ENCODE results near the gene PLEKHG4B.
"Not testable (repeated sequence)": the region's sequence is repeated elsewhere in the genome, so short reads cannot be mapped to it uniquely, and the experiment has no call there.

Gene PLEKHG4B

GRCh38 chr5:70440-70839 lies 21.5 kb upstream of the PLEKHG4B start:
- ChIA-PET POLR2A (no interaction called here), CTCF (interaction anchor here (1.4 kb wide), 1 partner anchor 10 kb away, joined by 3 read pairs; no protein-coding TSS in a partner anchor)
- no peak for TF ChIP-seq CTCF (IDR thresholded peaks at IDR 0.05; ENCODE audit: control extremely low read depth, extremely low read depth, low read depth, missing control alignments)
- no peak for DNase-seq (ENCODE audit: extremely low spot score)

- CTCF ChIA-PET, POLR2A ChIA-PET: not testable (repeated sequence)
Measured at GRCh38 chr5:72316-73180, 19.4 kb upstream of the PLEKHG4B start.

GRCh38 chr5:73181-73447 lies 18.9 kb upstream of the PLEKHG4B start:
- DNase-seq (ENCODE audit: extremely low spot score); POLR2A ChIA-PET; CTCF ChIA-PET: not testable (repeated sequence)

More at GRCh38 chr5:72316-73180, 19.4 kb upstream of the PLEKHG4B start:
- DNase-seq (ENCODE audit: extremely low spot score): not testable (repeated sequence)

- TF ChIP-seq CTCF (IDR thresholded peaks at IDR 0.05; ENCODE audit: control extremely low read depth, extremely low read depth, low read depth, missing control alignments): no peak
- POLR2A ChIA-PET: no interaction called here
- peak; percentile 12 for DNase-seq (ENCODE audit: extremely low spot score)
- CTCF ChIA-PET: no interaction called here
Measured at GRCh38 chr5:73768-74502, 18.0 kb upstream of the PLEKHG4B start.

GRCh38 chr5:74503-75109 lies 17.4 kb upstream of the PLEKHG4B start:
- DNase-seq (ENCODE audit: extremely low spot score): peak; percentile 7
- ChIA-PET CTCF (no interaction called here), POLR2A (no interaction called here)
- no peak for TF ChIP-seq CTCF (IDR thresholded peaks at IDR 0.05; ENCODE audit: control extremely low read depth, extremely low read depth, low read depth, missing control alignments)

- no peak for TF ChIP-seq CTCF (IDR thresholded peaks at IDR 0.05; ENCODE audit: control extremely low read depth, extremely low read depth, low read depth, missing control alignments)
- ChIA-PET POLR2A (no interaction called here), CTCF (no interaction called here)
- DNase-seq (ENCODE audit: extremely low spot score): peak; percentile 13
Measured at GRCh38 chr5:75331-76320, 16.3 kb upstream of the PLEKHG4B start.
